H1 (cell line): ENCODE data around the gene ZNF200. TPM values are rescaled to one million over a fixed set of nuclear protein-coding genes. Genes with fewer than 3 reads are reported as not detected.

Source experiments
- BCL11A ChIP-seq, 2 experiments: IDR thresholded peaks; one replicate each; pipeline ENCODE4 v1.6.1; 2011; ENCODE audit warnings: low read depth in 2 of 2, low read length in 2 of 2, mild to moderate bottlenecking in 2 of 2
- CREB1 ChIP-seq: IDR thresholded peaks from 2 replicates; pipeline ENCODE4 v1.6.1; 2012; ENCODE audit warnings: inconsistent platforms
- CTCF ChIP-seq, 3 experiments: IDR thresholded peaks; 1 replicate in 2 of 3; 2 replicates in 1 of 3; pipeline versions ENCODE4 v1.5.1 to v1.6.1; 2011; ENCODE audit warnings: low read length in 3 of 3, mild to moderate bottlenecking in 3 of 3, inconsistent platforms in 2 of 3, low read depth in 1 of 3, moderate library complexity in 1 of 3; ENCODE audit not compliant: insufficient read depth in 1 of 3; ENCODE audit errors: control extremely low read depth in 1 of 3
- JUN ChIP-seq: IDR thresholded peaks from 2 replicates; pipeline ENCODE4 v1.6.1; 2011; ENCODE audit warnings: low read depth, mild to moderate bottlenecking, improper control_type of control experiment, low read length
- POU5F1 ChIP-seq: IDR thresholded peaks from 2 replicates; pipeline ENCODE4 v1.6.1; 2011; ENCODE audit warnings: low read depth, mild to moderate bottlenecking, low read length, moderate library complexity
- RAD21 ChIP-seq, 2 experiments: IDR thresholded peaks in 1 of 2; conservative IDR thresholded peaks in 1 of 2; 2 replicates each; pipeline ENCODE4 v1.6.1; 2011; ENCODE audit warnings: low read depth in 2 of 2, low read length in 2 of 2, improper control_type of control experiment in 1 of 2, inconsistent platforms in 1 of 2, mild to moderate bottlenecking in 1 of 2, moderate library complexity in 1 of 2
- SIN3A ChIP-seq, 2 experiments: IDR thresholded peaks in 1 of 2; conservative IDR thresholded peaks in 1 of 2; 2 replicates each; pipeline ENCODE4 v1.6.1; 2011 to 2012; ENCODE audit warnings: low read length in 2 of 2, improper control_type of control experiment in 1 of 2, low read depth in 1 of 2, mild to moderate bottlenecking in 1 of 2
- SP4 ChIP-seq: IDR thresholded peaks from 2 replicates; pipeline ENCODE4 v1.6.1; 2012; ENCODE audit warnings: low read length, inconsistent platforms
- TAF7 ChIP-seq: optimal IDR thresholded peaks from 2 replicates; pipeline ENCODE3; 2011; ENCODE audit warnings: low read depth, mild to moderate bottlenecking, inconsistent platforms, low read length, moderate library complexity, borderline replicate concordance
- TBP ChIP-seq: IDR thresholded peaks from 2 replicates; pipeline ENCODE4 v1.6.1; 2011; ENCODE audit warnings: low read depth, low read length, improper control_type of control experiment
- polyA plus RNA-seq, 7 experiments: library from polyadenylated mRNA; depleted of rRNA in 3 of 7; stranded (reverse) in 5 of 7; unstranded in 2 of 7; fragments of >200 nt in 5 of 7; fragments of 200-250 nt in 2 of 7; gene quantifications; 1 replicate in 5 of 7; 2 replicates in 1 of 7; 4 replicates in 1 of 7; pipeline versions ENCODE4 v1.2.1 to v1.2.3, GENCODE V29; 2011 to 2013; ENCODE audit warnings: missing spikeins in 2 of 7, mixed read lengths in 2 of 7
- total RNA-seq: library from RNA; stranded (reverse); fragmentation: NEBNext Ultra II Directional; extraction: Animal tissue kit (Norgen Biotek cat#: 25700); gene quantifications from 2 replicates; pipeline ENCODE4 v1.2.1, GENCODE V29; 2021

ZNF200 gene
- total and polyA plus RNA-seq, 2 of the 8 experiments (the other 6 are each of a cell fraction or from before 2014, with no cell fraction given), result 2.7 to 9.9 TPM

GRCh38 chr16:3215601-3216262 is 19.2 kb downstream of the ZNF200 start (continued):
- TF ChIP-seq POU5F1 (no peak), CREB1 (no peak), TBP (no peak), JUN (no peak), SP4 (no peak), CTCF (IDR thresholded peaks at IDR 0.05; ENCODE audit: control extremely low read depth in 1 of 3, insufficient read depth in 1 of 3, low read depth in 1 of 3, low read length in 3 of 3) (no peak), BCL11A (IDR thresholded peaks at IDR 0.05; ENCODE audit: low read depth in 2 of 2, low read length in 2 of 2) (no peak), SIN3A (conservative IDR thresholded peaks at IDR 0.05 in 1 of 2, IDR thresholded peaks at IDR 0.05 in 1 of 2; ENCODE audit: low read depth in 1 of 2, low read length in 2 of 2) (no peak), TAF7 (no peak), RAD21 (IDR thresholded peaks at IDR 0.05 in 1 of 2, conservative IDR thresholded peaks at IDR 0.05 in 1 of 2; ENCODE audit: low read depth in 2 of 2, low read length in 2 of 2) (no peak)
